Adrenal gland (tissue), 5 donors: Measurements from ENCODE around the gene SLC9A9.

Experiments
- CTCF ChIP-seq, 6 experiments: fragments of 450-650 bp in 4 of 6; fragments of 200-600 bp in 2 of 6; sonication (generic) in 1 of 6; IDR thresholded peaks; 1 replicate in 5 of 6; 2 replicates in 1 of 6; pipeline versions ENCODE4 v1.5.1 to v1.8.0; 2016 to 2021; ENCODE audit warnings: antibody characterized with exemption in 6 of 6, mild to moderate bottlenecking in 2 of 6, moderate library complexity in 1 of 6
- POLR2A ChIP-seq, 2 donors: fragments of 450-650 bp; IDR thresholded peaks; one replicate each; pipeline ENCODE4 v1.6.1; 2017; ENCODE audit warnings: antibody characterized with exemption in 2 of 2, mild to moderate bottlenecking in 2 of 2, moderate library complexity in 1 of 2
- donor health status: DM: no; HTN: no; CAD: no.

GRCh38 chr3:143479727-143480126 is 368.5 kb downstream of the SLC9A9 start:
- no peak for TF ChIP-seq CTCF (IDR thresholded peaks at IDR 0.05)
- no peak for TF ChIP-seq POLR2A (IDR thresholded peaks at IDR 0.05)
